ENCODE data around the gene IVL. TPM values are rescaled to one million over a fixed set of nuclear protein-coding genes. Genes with fewer than 3 reads are reported as not detected.
A peak's percentile ranks its signal among the peaks of the same experiment; 100 is the strongest.

Gene IVL
- total RNA-seq, 1 experiment from 2014 or later, result 0.55 TPM

DNA sequence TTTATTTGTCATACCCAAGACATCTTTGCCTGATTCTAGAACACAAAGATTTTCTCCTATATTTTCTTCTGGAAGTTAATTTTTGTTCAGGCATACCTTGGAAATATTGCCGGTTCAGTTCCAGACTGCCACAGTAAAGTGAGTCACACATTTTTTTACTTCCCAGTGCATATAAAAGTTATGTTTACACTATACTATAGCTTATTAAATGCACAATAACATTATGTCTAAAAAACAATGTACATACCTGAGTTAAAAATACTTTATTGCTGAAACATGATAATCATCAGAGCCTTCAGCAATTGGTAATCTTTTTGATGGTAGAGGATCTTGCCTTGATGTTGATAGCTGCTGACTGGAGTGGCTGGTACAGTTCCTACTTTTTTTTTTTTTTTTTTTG, 20.2 kb upstream of the IVL start:
- H3K4me1 ChIP-seq (ENCODE audit: insufficient read depth, low read length), result peaks cover 7% of the 10 kb centered on the region; the same call in 1 of the 2 replicates
- H3K9me2 ChIP-seq (replicated peaks; ENCODE audit: low read length), result no peaks in the 10 kb centered on the region
- peaks cover 6% of the 10 kb centered on the region; the same call in 1 of the 2 replicates for H3K27me3 ChIP-seq (ENCODE audit: low read length)
- H3K4me2 ChIP-seq (ENCODE audit: low read length), result no peak overlapping the region
- H4K20me1 ChIP-seq (ENCODE audit: low read length), result no peaks in the 10 kb centered on the region
- DNase-seq (peak; percentile 55), ATAC-seq (peak; percentile 48)
- intact Hi-C loops (cut with micrococcal nuclease), result no loop called here
- ChIA-PET CTCF (no interaction called here), POLR2A (ENCODE audit: unreplicated experiment) (interaction anchor here (0.6 kb wide), 1 partner anchor 30 kb away, joined by 3 read pairs; no protein-coding TSS in a partner anchor)
- no peaks in the 10 kb centered on the region for H3F3A ChIP-seq (ENCODE audit: low read length, unreplicated experiment)
- H3K27ac ChIP-seq (ENCODE audit: low read length), result no peak overlapping the region
- H3K36me3 ChIP-seq (ENCODE audit: low read depth, low read length), result no peaks in the 10 kb centered on the region
- H3K9me3 ChIP-seq (ENCODE audit: low read length), result no peaks in the 10 kb centered on the region
- H3K79me2 ChIP-seq (ENCODE audit: low read length), result no peaks in the 10 kb centered on the region
- BruUV-seq (replicated peaks), result no TSS peak
- TF ChIP-seq EZH2 (IDR thresholded peaks at IDR 0.05; ENCODE audit: low read length, unreplicated experiment) (no peak), CTCF (conservative IDR thresholded peaks at IDR 0.05; ENCODE audit: low read depth, low read length) (no peak), EZH2phosphoT487 (IDR thresholded peaks at IDR 0.05; ENCODE audit: borderline replicate concordance, low read length) (no peak)
- no peak overlapping the region for H3K9ac ChIP-seq (ENCODE audit: low read length)
- H3K4me3 ChIP-seq (ENCODE audit: low read length), result no peak overlapping the region
- no peak overlapping the region for H2AFZ ChIP-seq (ENCODE audit: low read length)

DNA sequence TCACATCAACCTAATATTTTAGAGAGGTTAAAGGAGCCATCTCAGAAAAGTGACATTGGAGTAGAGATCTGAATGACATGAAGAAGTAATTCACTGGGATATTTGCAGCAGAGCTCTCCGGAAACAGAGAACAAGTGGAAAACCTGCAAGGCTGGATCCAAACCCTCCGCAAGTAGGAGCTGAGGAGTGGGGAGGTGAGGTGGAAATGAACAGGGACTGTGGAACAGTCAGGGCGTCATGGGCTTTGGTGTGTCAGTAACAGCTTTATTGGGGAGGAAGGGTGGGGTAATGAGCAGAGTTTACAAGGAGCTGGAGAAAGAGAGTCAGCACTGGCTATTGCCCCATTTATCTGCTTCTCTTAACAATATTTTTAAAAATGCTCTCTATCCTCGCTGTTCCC, 9.3 kb upstream of the IVL start:
- no peak overlapping the region for H3K9ac ChIP-seq (ENCODE audit: low read length)
- no peak overlapping the region for H3K4me2 ChIP-seq (ENCODE audit: low read length)
- H3F3A ChIP-seq (ENCODE audit: low read length, unreplicated experiment), result no peaks in the 10 kb centered on the region
- ChIA-PET POLR2A (ENCODE audit: unreplicated experiment) (no interaction called here), CTCF (no interaction called here)
- ATAC-seq, result no peak
- H3K27me3 ChIP-seq (ENCODE audit: low read length), result peaks cover 57% of the 10 kb centered on the region
- intact Hi-C loops (cut with micrococcal nuclease), result no loop called here
- no peaks in the 10 kb centered on the region for H3K4me1 ChIP-seq (ENCODE audit: insufficient read depth, low read length)
- no peak overlapping the region for H3K4me3 ChIP-seq (ENCODE audit: low read length)
- no peaks in the 10 kb centered on the region for H4K20me1 ChIP-seq (ENCODE audit: low read length)
- H3K9me2 ChIP-seq (replicated peaks; ENCODE audit: low read length), result no peaks in the 10 kb centered on the region
- no peaks in the 10 kb centered on the region for H3K9me3 ChIP-seq (ENCODE audit: low read length)
- no peak overlapping the region for H3K27ac ChIP-seq (ENCODE audit: low read length)
- no peaks in the 10 kb centered on the region for H3K36me3 ChIP-seq (ENCODE audit: low read depth, low read length)
- no TSS peak for BruUV-seq (replicated peaks)
- no peak for DNase-seq
- H3K79me2 ChIP-seq (ENCODE audit: low read length), result no peaks in the 10 kb centered on the region
- no peak for TF ChIP-seq EZH2phosphoT487 (IDR thresholded peaks at IDR 0.05; ENCODE audit: borderline replicate concordance, low read length)
- H2AFZ ChIP-seq (ENCODE audit: low read length), result no peak overlapping the region

GRCh38 chr1:152899883-152900282, 8.5 kb upstream of the IVL start:
- peaks cover 51% of the 10 kb centered on the region for H3K27me3 ChIP-seq (ENCODE audit: low read length)
- intact Hi-C loops (cut with micrococcal nuclease), result no loop called here
- ChIA-PET CTCF (no interaction called here), POLR2A (ENCODE audit: unreplicated experiment) (no interaction called here)
- no peak overlapping the region for H3K4me3 ChIP-seq (ENCODE audit: low read length)
- no peak for DNase-seq
- H3K79me2 ChIP-seq (ENCODE audit: low read length), result no peaks in the 10 kb centered on the region
- no peak for TF ChIP-seq CTCF (conservative IDR thresholded peaks at IDR 0.05; ENCODE audit: low read depth, low read length)
- no peak for TF ChIP-seq EZH2phosphoT487 (IDR thresholded peaks at IDR 0.05; ENCODE audit: borderline replicate concordance, low read length)
- TF ChIP-seq EZH2 (IDR thresholded peaks at IDR 0.05; ENCODE audit: low read length, unreplicated experiment), result no peak
- no peak for ATAC-seq
- H3K9ac ChIP-seq (ENCODE audit: low read length), result no peak overlapping the region
- no peaks in the 10 kb centered on the region for H3K36me3 ChIP-seq (ENCODE audit: low read depth, low read length)
- H3F3A ChIP-seq (ENCODE audit: low read length, unreplicated experiment), result no peaks in the 10 kb centered on the region
- H2AFZ ChIP-seq (ENCODE audit: low read length), result no peak overlapping the region
- H4K20me1 ChIP-seq (ENCODE audit: low read length), result no peaks in the 10 kb centered on the region
- no peak overlapping the region for H3K4me2 ChIP-seq (ENCODE audit: low read length)
- no peaks in the 10 kb centered on the region for H3K9me3 ChIP-seq (ENCODE audit: low read length)
- no peaks in the 10 kb centered on the region for H3K9me2 ChIP-seq (replicated peaks; ENCODE audit: low read length)
- no peak overlapping the region for H3K27ac ChIP-seq (ENCODE audit: low read length)
- no TSS peak for BruUV-seq (replicated peaks)
- no peaks in the 10 kb centered on the region for H3K4me1 ChIP-seq (ENCODE audit: insufficient read depth, low read length)

All from PC-3 (cell line).